ENCODE data around the gene IMMT.

GRCh38 chr2:86216575-86217555 is 21.6 kb upstream of the IMMT start:
- TF ChIP-seq CTCF (IDR thresholded peaks at IDR 0.05) (no peak), EZH2 (IDR thresholded peaks at IDR 0.05; ENCODE audit: borderline replicate concordance, insufficient read depth, low read depth, low read length, poor library complexity, severe bottlenecking) (no peak)

Measured in B cell (primary cell).